Trophoblast cell (in vitro differentiated cells and primary cell): Measurements from ENCODE around the gene SEMA4G.
A peak's percentile ranks its signal among the peaks of the same experiment; 100 is the strongest.

Source experiments
- DNase-seq, 2 donors: peaks; one replicate each; pipeline ENCODE4 v3.0.0-alpha.2; 2016
- H2AFZ ChIP-seq: 2 replicates; pipeline ENCODE4 v1.6.1; 2013; ENCODE audit warnings: low read length, moderate library complexity, mild to moderate bottlenecking; ENCODE audit not compliant: insufficient read depth, poor library complexity
- H2AK5ac ChIP-seq: 2 replicates; pipeline ENCODE4 v1.6.1; 2013; ENCODE audit warnings: mild to moderate bottlenecking, low read length
- H2BK120ac ChIP-seq: 2 replicates; pipeline ENCODE4 v1.6.1; 2013; ENCODE audit warnings: low read length, mild to moderate bottlenecking, moderate library complexity; ENCODE audit not compliant: insufficient read depth, poor library complexity
- H2BK12ac ChIP-seq: 2 replicates; pipeline ENCODE4 v1.6.1; 2013; ENCODE audit warnings: mild to moderate bottlenecking, low read length, moderate library complexity
- H2BK5ac ChIP-seq: 2 replicates; pipeline ENCODE4 v1.6.1; 2013; ENCODE audit warnings: low read length, low read depth, moderate library complexity, mild to moderate bottlenecking; ENCODE audit not compliant: poor library complexity
- H3K14ac ChIP-seq: 2 replicates; pipeline ENCODE4 v1.6.1; 2013; ENCODE audit warnings: mild to moderate bottlenecking, low read length
- H3K18ac ChIP-seq: 2 replicates; pipeline ENCODE4 v1.6.1; 2013; ENCODE audit warnings: mild to moderate bottlenecking, low read length
- H3K23ac ChIP-seq: 2 replicates; pipeline ENCODE4 v1.6.1; 2013; ENCODE audit warnings: low read length
- H3K27ac ChIP-seq: 2 replicates; pipeline ENCODE4 v1.5.1; 2013; ENCODE audit warnings: low read depth, mild to moderate bottlenecking, inconsistent platforms, low read length, moderate library complexity
- H3K27me3 ChIP-seq: 2 replicates; pipeline ENCODE4 v1.6.1; 2013; ENCODE audit warnings: inconsistent platforms, mild to moderate bottlenecking, low read length, moderate library complexity; ENCODE audit not compliant: insufficient read depth
- H3K36me3 ChIP-seq, 2 experiments: 1 replicate in 1 of 2; 2 replicates in 1 of 2; pipeline ENCODE4 v1.6.1; 2013; ENCODE audit warnings: low read length in 2 of 2, mild to moderate bottlenecking in 2 of 2, moderate library complexity in 1 of 2; ENCODE audit not compliant: insufficient read depth in 2 of 2, control insufficient read depth in 1 of 2
- H3K4ac ChIP-seq: 2 replicates; pipeline ENCODE4 v1.6.1; 2013; ENCODE audit warnings: low read depth, mild to moderate bottlenecking, low read length, moderate library complexity
- H3K4me1 ChIP-seq, 2 experiments: 1 replicate in 1 of 2; 2 replicates in 1 of 2; pipeline ENCODE4 v1.6.1; 2013; ENCODE audit warnings: low read length in 2 of 2, mild to moderate bottlenecking in 2 of 2, moderate library complexity in 1 of 2; ENCODE audit not compliant: insufficient read depth in 2 of 2, control insufficient read depth in 1 of 2
- H3K4me2 ChIP-seq: 2 replicates; pipeline ENCODE4 v1.6.1; 2013; ENCODE audit warnings: inconsistent platforms, mild to moderate bottlenecking, low read length, moderate library complexity
- H3K4me3 ChIP-seq: 2 replicates; pipeline ENCODE4 v1.5.1; 2013; ENCODE audit warnings: mild to moderate bottlenecking, low read depth, low read length, inconsistent platforms
- H3K79me1 ChIP-seq: one replicate; pipeline ENCODE4 v1.6.1; 2013; ENCODE audit warnings: low read length
- H3K79me2 ChIP-seq: 2 replicates; pipeline ENCODE4 v1.6.1; 2013; ENCODE audit warnings: low read length, mild to moderate bottlenecking; ENCODE audit not compliant: control insufficient read depth, insufficient read depth, poor library complexity
- H3K9ac ChIP-seq: 2 replicates; pipeline ENCODE4 v1.6.1; 2013; ENCODE audit warnings: mild to moderate bottlenecking, low read length
- H3K9me3 ChIP-seq: 2 replicates; pipeline ENCODE4 v1.6.1; 2013; ENCODE audit warnings: low read depth, mild to moderate bottlenecking, control low read depth, inconsistent platforms, low read length; ENCODE audit not compliant: insufficient read depth
- H4K12ac ChIP-seq: 2 replicates; pipeline ENCODE4 v1.6.1; 2013; ENCODE audit warnings: low read depth, mild to moderate bottlenecking, low read length, moderate library complexity
- H4K8ac ChIP-seq: 2 replicates; pipeline ENCODE4 v1.6.1; 2013; ENCODE audit warnings: low read depth, mild to moderate bottlenecking, low read length, moderate library complexity
- H4K91ac ChIP-seq: one replicate; pipeline ENCODE4 v1.6.1; 2013; ENCODE audit warnings: low read depth, mild to moderate bottlenecking, low read length, moderate library complexity
- whole genome bisulfite sequencing: extraction: QIAGEN DNeasy Blood & Tissue Kit; methylation state at CpG from one replicate; pipeline ENCODE4 v1.1.7; 2013; ENCODE audit warnings: missing lambda C conversion rate; ENCODE audit not compliant: insufficient read length, insufficient coverage; ENCODE audit errors: extremely low coverage; 5-methylcytosine and 5-hydroxymethylcytosine counted together

SEMA4G gene

DNA sequence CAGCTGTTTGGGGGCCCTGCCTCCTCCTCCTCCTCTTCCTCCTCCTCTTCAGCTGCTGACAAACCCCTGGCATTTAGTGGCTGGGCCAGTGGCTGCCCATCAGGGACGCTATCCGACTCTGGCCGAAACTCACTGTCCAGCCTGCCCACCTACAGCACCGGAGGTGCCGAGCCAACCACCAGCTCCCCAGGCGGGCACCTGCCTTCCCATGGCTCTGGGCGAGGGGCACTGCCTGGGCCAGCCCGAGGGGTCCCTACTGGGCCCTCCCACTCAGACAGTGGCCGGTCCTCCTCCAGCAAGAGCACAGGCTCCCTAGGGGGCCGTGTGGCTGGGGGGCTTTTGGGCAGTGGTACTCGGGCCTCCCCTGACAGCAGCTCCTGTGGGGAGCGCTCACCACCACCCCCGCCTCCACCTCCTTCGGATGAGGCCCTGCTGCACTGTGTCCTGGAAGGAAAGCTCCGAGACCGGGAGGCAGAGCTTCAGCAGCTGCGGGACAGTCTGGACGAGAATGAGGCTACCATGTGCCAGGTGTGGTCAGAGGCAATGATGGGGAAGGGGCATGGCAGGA, 34.4 kb downstream of the SEMA4G start:
- no peak overlapping the region for H3K4me3 ChIP-seq
- H4K8ac ChIP-seq, result no peak overlapping the region
- no peaks in the 10 kb centered on the region for H3K9me3 ChIP-seq
- no peak overlapping the region for H3K4ac ChIP-seq
- no peak overlapping the region for H2BK5ac ChIP-seq
- H3K4me2 ChIP-seq, result no peak overlapping the region
- no peak overlapping the region for H3K18ac ChIP-seq
- H3K79me1 ChIP-seq, result peaks cover 16% of the 10 kb centered on the region
- H3K23ac ChIP-seq, result no peak overlapping the region
- no CpG with 5 or more reads among the region's 18 CpGs for WGBS
- H3K14ac ChIP-seq, result no peak overlapping the region
- H4K91ac ChIP-seq, result no peak overlapping the region
- H3K79me2 ChIP-seq, result peaks cover 22% of the 10 kb centered on the region
- H3K36me3 ChIP-seq, result peaks cover 48 to 50% of the 10 kb centered on the region in 2 experiments
- H3K27me3 ChIP-seq, result no peaks in the 10 kb centered on the region
- DNase-seq, result no peak
- no peak overlapping the region for H3K27ac ChIP-seq
- no peak overlapping the region for H3K9ac ChIP-seq
- H2AFZ ChIP-seq, result no peak overlapping the region
- H3K4me1 ChIP-seq, result peaks cover 8 to 14% of the 10 kb centered on the region in 2 experiments
- H2AK5ac ChIP-seq, result no peak overlapping the region
- no peak overlapping the region for H4K12ac ChIP-seq
- H2BK12ac ChIP-seq, result no peak overlapping the region
- H2BK120ac ChIP-seq, result no peak overlapping the region

DNA sequence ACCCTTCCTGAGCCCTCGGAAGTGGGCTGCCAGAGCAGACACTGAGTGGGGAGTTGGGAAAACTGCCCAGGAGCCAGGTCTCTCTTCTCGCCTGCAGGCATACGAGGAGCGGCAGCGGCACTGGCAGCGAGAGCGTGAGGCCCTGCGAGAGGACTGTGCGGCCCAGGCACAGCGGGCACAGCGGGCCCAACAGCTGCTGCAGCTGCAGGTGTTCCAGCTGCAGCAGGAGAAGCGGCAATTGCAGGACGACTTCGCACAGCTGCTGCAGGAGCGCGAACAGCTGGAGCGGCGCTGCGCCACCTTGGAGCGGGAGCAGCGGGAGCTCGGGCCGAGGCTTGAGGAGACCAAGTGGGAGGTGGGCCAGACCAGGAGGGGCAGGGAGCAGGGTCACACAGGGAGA, 36.1 kb downstream of the SEMA4G start:
- no peak overlapping the region for H3K14ac ChIP-seq
- H3K27ac ChIP-seq, result no peak overlapping the region
- H3K4me2 ChIP-seq, result no peak overlapping the region
- H2BK5ac ChIP-seq, result no peak overlapping the region
- H3K36me3 ChIP-seq, result peaks cover 48 to 50% of the 10 kb centered on the region in 2 experiments
- H2BK120ac ChIP-seq, result no peak overlapping the region
- H3K27me3 ChIP-seq, result no peaks in the 10 kb centered on the region
- H3K9ac ChIP-seq, result no peak overlapping the region
- no peak overlapping the region for H4K91ac ChIP-seq
- no peak overlapping the region for H4K8ac ChIP-seq
- H3K4me3 ChIP-seq, result no peak overlapping the region
- H2BK12ac ChIP-seq, result no peak overlapping the region
- H4K12ac ChIP-seq, result no peak overlapping the region
- no peak overlapping the region for H3K4ac ChIP-seq
- H3K4me1 ChIP-seq, result peaks cover 6 to 11% of the 10 kb centered on the region in 2 experiments
- H3K9me3 ChIP-seq, result no peaks in the 10 kb centered on the region
- no peak for DNase-seq
- H3K18ac ChIP-seq, result no peak overlapping the region
- H3K23ac ChIP-seq, result no peak overlapping the region
- WGBS, result no CpG with 5 or more reads among the region's 23 CpGs
- H3K79me2 ChIP-seq, result peaks cover 9% of the 10 kb centered on the region
- H2AFZ ChIP-seq, result no peak overlapping the region
- H3K79me1 ChIP-seq, result peaks cover 2% of the 10 kb centered on the region
- H2AK5ac ChIP-seq, result no peak overlapping the region

DNA sequence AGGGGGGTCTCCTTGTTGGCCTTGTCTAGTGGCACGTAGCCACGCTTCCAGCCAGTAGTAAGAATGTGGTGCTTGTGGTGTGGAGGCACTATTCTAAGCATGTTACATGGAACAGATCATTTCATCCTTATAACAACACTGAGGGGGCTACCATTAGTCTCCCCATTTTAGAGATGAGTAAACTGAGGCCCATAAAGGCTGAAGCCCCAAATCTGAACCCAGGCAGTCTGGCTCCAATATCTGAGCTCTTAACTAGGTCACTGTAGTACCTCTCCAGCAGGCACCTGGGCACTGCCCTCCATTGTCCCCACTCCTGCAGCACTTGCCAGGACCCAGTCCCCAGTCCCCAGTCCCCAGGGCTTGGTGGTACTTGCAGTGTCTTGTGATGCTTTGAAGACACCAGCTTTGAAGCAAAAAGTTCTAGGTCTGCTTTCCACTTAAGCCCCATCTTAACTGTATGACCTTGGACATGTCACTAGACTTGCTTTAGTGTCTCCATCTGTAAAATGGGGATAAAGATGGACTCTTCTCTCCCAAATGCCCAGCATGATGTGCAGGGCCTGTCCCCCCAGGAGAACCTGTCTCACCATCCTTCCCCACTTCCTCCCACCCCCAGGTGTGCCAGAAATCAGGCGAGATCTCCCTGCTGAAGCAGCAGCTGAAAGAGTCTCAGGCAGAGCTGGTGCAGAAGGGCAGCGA, 36.7 kb downstream of the SEMA4G start:
- H3K79me1 ChIP-seq, result no peaks in the 10 kb centered on the region
- no peak overlapping the region for H4K8ac ChIP-seq
- no peak for DNase-seq
- no peak overlapping the region for H2BK12ac ChIP-seq
- no peak overlapping the region for H3K4ac ChIP-seq
- H4K12ac ChIP-seq, result no peak overlapping the region
- H3K4me1 ChIP-seq, result peaks cover under 1 to 7% of the 10 kb centered on the region in 2 experiments
- H3K4me3 ChIP-seq, result no peak overlapping the region
- no peak overlapping the region for H2BK5ac ChIP-seq
- no peak overlapping the region for H3K9ac ChIP-seq
- H3K27me3 ChIP-seq, result no peaks in the 10 kb centered on the region
- peaks cover 48 to 50% of the 10 kb centered on the region in 2 experiments for H3K36me3 ChIP-seq
- no peak overlapping the region for H3K14ac ChIP-seq
- no peak overlapping the region for H3K23ac ChIP-seq
- no peak overlapping the region for H3K27ac ChIP-seq
- no peak overlapping the region for H3K4me2 ChIP-seq
- H3K79me2 ChIP-seq, result peaks cover 4% of the 10 kb centered on the region
- no peak overlapping the region for H2AFZ ChIP-seq
- H2AK5ac ChIP-seq, result no peak overlapping the region
- no peak overlapping the region for H4K91ac ChIP-seq
- H3K9me3 ChIP-seq, result no peaks in the 10 kb centered on the region
- H3K18ac ChIP-seq, result no peak overlapping the region
- no CpG with 5 or more reads among the region's 4 CpGs for WGBS
- no peak overlapping the region for H2BK120ac ChIP-seq

DNA sequence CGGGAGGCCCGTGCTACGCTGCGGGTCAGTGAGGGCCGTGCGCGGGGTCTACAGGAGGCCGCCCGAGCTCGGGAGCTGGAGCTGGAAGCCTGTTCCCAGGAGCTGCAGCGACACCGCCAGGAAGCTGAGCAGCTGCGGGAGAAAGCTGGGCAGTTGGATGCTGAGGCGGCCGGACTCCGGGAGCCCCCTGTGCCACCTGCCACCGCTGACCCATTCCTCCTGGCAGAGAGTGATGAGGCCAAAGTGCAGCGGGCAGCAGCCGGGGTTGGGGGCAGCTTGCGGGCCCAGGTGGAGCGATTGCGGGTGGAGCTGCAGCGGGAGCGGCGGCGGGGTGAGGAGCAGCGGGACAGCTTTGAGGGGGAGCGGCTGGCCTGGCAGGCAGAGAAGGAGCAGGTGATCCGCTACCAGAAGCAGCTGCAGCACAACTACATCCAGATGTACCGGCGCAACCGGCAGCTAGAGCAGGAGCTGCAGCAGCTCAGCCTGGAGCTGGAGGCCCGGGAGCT, 37.3 kb downstream of the SEMA4G start:
- no peak overlapping the region for H2BK120ac ChIP-seq
- H4K91ac ChIP-seq, result no peak overlapping the region
- no peak for DNase-seq
- no peak overlapping the region for H2BK12ac ChIP-seq
- H3K23ac ChIP-seq, result no peak overlapping the region
- H3K79me1 ChIP-seq, result no peaks in the 10 kb centered on the region
- H3K27me3 ChIP-seq, result no peaks in the 10 kb centered on the region
- no peak overlapping the region for H2AK5ac ChIP-seq
- no peak overlapping the region for H3K4me3 ChIP-seq
- no peak overlapping the region for H2BK5ac ChIP-seq
- H3K79me2 ChIP-seq, result peaks cover 2% of the 10 kb centered on the region
- H3K4me1 ChIP-seq, result peaks cover 0 to 2% of the 10 kb centered on the region in 2 experiments
- H3K14ac ChIP-seq, result no peak overlapping the region
- WGBS, result no CpG with 5 or more reads among the region's 33 CpGs
- peak overlapping the region; percentile 28 for H4K12ac ChIP-seq
- H3K18ac ChIP-seq, result no peak overlapping the region
- H3K9ac ChIP-seq, result no peak overlapping the region
- H2AFZ ChIP-seq, result no peak overlapping the region
- peaks cover 48 to 50% of the 10 kb centered on the region in 2 experiments for H3K36me3 ChIP-seq
- H3K27ac ChIP-seq, result no peak overlapping the region
- H4K8ac ChIP-seq, result no peak overlapping the region
- H3K4ac ChIP-seq, result no peak overlapping the region
- no peak overlapping the region for H3K4me2 ChIP-seq
- H3K9me3 ChIP-seq, result no peaks in the 10 kb centered on the region
